ENCODE results near the gene CALN1.
"Not testable (repeated sequence)": the region's sequence is repeated elsewhere in the genome, so short reads cannot be mapped to it uniquely, and the experiment has no call there.

CALN1 gene

DNA sequence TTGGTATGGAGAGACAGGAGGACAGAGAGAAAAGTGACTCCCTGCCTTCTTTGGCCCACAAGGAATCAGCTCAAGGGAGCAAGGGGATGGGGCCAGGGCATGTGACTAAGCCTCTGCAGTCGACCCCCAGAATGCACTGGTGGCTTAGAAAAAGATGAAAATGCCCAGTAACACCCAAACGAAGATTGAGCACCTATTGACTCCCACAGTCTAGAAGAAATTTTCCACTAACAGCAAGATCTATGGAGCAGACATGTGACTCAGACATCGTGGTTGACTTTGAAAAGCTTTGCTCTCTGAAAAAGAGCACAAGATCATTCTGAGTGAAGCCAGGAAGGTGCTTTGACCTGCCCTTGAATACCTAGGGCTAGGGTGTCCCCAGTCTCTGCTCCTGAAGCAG, 586.0 kb downstream of the CALN1 start:
- H3K4me3 ChIP-seq (ENCODE audit: low read length in 2 of 2): no peak overlapping the region
- H3K4ac ChIP-seq (ENCODE audit: low read length): no peak overlapping the region
- no peak overlapping the region for H2BK12ac ChIP-seq (ENCODE audit: low read length)
- H2BK120ac ChIP-seq (ENCODE audit: low read depth, low read length): no peak overlapping the region
- H3K23ac ChIP-seq (ENCODE audit: low read depth, low read length, poor library complexity): no peak overlapping the region
- H2BK15ac ChIP-seq (ENCODE audit: low read length): no peak overlapping the region
- no peak overlapping the region for H4K91ac ChIP-seq (ENCODE audit: low read depth, low read length, poor library complexity)
- no peak overlapping the region for H3K9ac ChIP-seq (ENCODE audit: low read depth, low read length, poor library complexity)
- H3K79me1 ChIP-seq (ENCODE audit: low read depth, low read length): no peaks in the 10 kb centered on the region
- H3K18ac ChIP-seq (ENCODE audit: low read length): no peak overlapping the region
- H3K27me3 ChIP-seq (ENCODE audit: control insufficient read depth in 3 of 3, insufficient read depth in 3 of 3, low read depth in 1 of 3, low read length in 3 of 3): no peaks in the 10 kb centered on the region
- H3K27ac ChIP-seq (replicated peaks; ENCODE audit: low read length): no peak overlapping the region
- no peak overlapping the region for H2AFZ ChIP-seq (ENCODE audit: low read length)
- H3K4me2 ChIP-seq (ENCODE audit: insufficient read depth, low read length, poor library complexity, severe bottlenecking): no peak overlapping the region
- no CpG with 5 or more reads among the region's 3 CpGs for WGBS, 2 donors (ENCODE audit: extremely low coverage in 2 of 2, insufficient read length in 2 of 2, insufficient replicate concordance in 1 of 2)
- no peak overlapping the region for H2AK5ac ChIP-seq (ENCODE audit: low read depth, low read length)
- H4K8ac ChIP-seq (ENCODE audit: low read depth, low read length): no peak overlapping the region
- H3K14ac ChIP-seq (ENCODE audit: low read length): no peak overlapping the region
- no peaks in the 10 kb centered on the region for H3K36me3 ChIP-seq (replicated peaks in 1 of 2; ENCODE audit: control insufficient read depth in 2 of 2, insufficient read depth in 2 of 2, low read length in 2 of 2)
- no peak for DNase-seq (ENCODE audit: low spot score)
- H3K9me3 ChIP-seq (replicated peaks in 1 of 2; ENCODE audit: control insufficient read depth in 2 of 2, insufficient read depth in 1 of 2, low read depth in 1 of 2, low read length in 2 of 2): no peaks in the 10 kb centered on the region
- no peak overlapping the region for H2BK5ac ChIP-seq (ENCODE audit: low read length)
- H3K4me1 ChIP-seq (ENCODE audit: control insufficient read depth in 2 of 2, insufficient read depth in 1 of 2, low read depth in 1 of 2, low read length in 2 of 2): no peaks in the 10 kb centered on the region

DNA sequence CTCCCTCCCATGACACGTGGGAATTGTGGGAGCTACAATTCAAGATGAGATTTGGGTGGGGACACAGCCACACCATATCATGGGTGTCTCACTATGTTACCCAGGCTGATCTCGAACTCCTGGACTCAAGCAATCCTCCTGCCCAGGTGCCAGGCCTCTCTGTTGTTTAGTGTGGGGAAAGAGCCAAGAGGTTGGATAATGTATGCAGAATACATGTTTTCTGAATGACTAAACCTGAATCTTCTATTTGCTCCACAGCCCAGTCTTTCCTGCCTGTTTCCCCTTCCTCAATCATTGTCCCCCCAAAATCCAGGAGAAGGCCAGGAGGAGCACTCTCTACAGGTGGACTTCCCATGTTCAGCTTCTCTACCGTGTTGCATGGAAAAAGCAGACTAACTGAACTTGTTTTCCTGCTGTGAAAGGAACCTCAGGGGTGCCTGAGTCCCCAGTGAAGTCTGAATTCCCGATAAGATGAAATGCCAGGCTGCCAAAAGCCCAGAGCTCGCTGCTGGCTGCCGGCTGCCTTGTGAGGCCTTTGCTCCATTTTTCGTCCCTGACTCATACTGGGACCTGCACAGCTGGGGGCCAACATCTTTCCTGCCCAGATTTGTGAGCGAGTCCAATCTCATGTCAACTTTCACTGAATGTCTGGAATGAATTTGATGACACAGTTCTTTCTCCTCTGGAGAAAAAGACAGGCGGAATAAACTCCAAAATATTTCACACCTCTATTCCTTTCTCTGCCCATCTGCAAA, 588.0 kb downstream of the CALN1 start:
- Histone ChIP-seq H2BK12ac (ENCODE audit: low read length) (no peak overlapping the region), H3K79me1 (ENCODE audit: low read depth, low read length) (no peaks in the 10 kb centered on the region), H3K27me3 (ENCODE audit: control insufficient read depth in 3 of 3, insufficient read depth in 3 of 3, low read depth in 1 of 3, low read length in 3 of 3) (no peaks in the 10 kb centered on the region), H2BK5ac (ENCODE audit: low read length) (no peak overlapping the region), H3K4me1 (ENCODE audit: control insufficient read depth in 2 of 2, insufficient read depth in 1 of 2, low read depth in 1 of 2, low read length in 2 of 2) (no peaks in the 10 kb centered on the region), H2BK15ac (ENCODE audit: low read length) (no peak overlapping the region), H3K23ac (ENCODE audit: low read depth, low read length, poor library complexity) (no peak overlapping the region), H3K18ac (ENCODE audit: low read length) (no peak overlapping the region), H3K4me2 (ENCODE audit: insufficient read depth, low read length, poor library complexity, severe bottlenecking) (no peak overlapping the region), H3K36me3 (replicated peaks in 1 of 2; ENCODE audit: control insufficient read depth in 2 of 2, insufficient read depth in 2 of 2, low read length in 2 of 2) (no peaks in the 10 kb centered on the region), H3K14ac (ENCODE audit: low read length) (no peak overlapping the region), H3K9ac (ENCODE audit: low read depth, low read length, poor library complexity) (no peak overlapping the region), H2AFZ (ENCODE audit: low read length) (no peak overlapping the region), H3K4me3 (ENCODE audit: low read length in 2 of 2) (no peak overlapping the region), H3K4ac (ENCODE audit: low read length) (no peak overlapping the region), H4K8ac (ENCODE audit: low read depth, low read length) (no peak overlapping the region), H3K27ac (replicated peaks; ENCODE audit: low read length) (no peak overlapping the region), H2AK5ac (ENCODE audit: low read depth, low read length) (no peak overlapping the region), H2BK120ac (ENCODE audit: low read depth, low read length) (no peak overlapping the region), H4K91ac (ENCODE audit: low read depth, low read length, poor library complexity) (no peak overlapping the region), H3K9me3 (replicated peaks in 1 of 2; ENCODE audit: control insufficient read depth in 2 of 2, insufficient read depth in 1 of 2, low read depth in 1 of 2, low read length in 2 of 2) (peaks cover 0 to 2% of the 10 kb centered on the region in 2 donors)
- WGBS, 2 donors (ENCODE audit: extremely low coverage in 2 of 2, insufficient read length in 2 of 2, insufficient replicate concordance in 1 of 2): no CpG with 5 or more reads among the region's 9 CpGs
- no peak for DNase-seq (ENCODE audit: low spot score)

GRCh38 chr7:71822406-71822805, 589.7 kb downstream of the CALN1 start:
- H3K4ac ChIP-seq (ENCODE audit: low read length); H2BK15ac ChIP-seq (ENCODE audit: low read length); H3K4me1 ChIP-seq (ENCODE audit: control insufficient read depth in 2 of 2, insufficient read depth in 1 of 2, low read depth in 1 of 2, low read length in 2 of 2); H3K14ac ChIP-seq (ENCODE audit: low read length); DNase-seq (ENCODE audit: low spot score); H3K4me2 ChIP-seq (ENCODE audit: insufficient read depth, low read length, poor library complexity, severe bottlenecking); H3K79me1 ChIP-seq (ENCODE audit: low read depth, low read length); H4K8ac ChIP-seq (ENCODE audit: low read depth, low read length); H2BK120ac ChIP-seq (ENCODE audit: low read depth, low read length); H3K27me3 ChIP-seq (ENCODE audit: control insufficient read depth in 3 of 3, insufficient read depth in 3 of 3, low read depth in 1 of 3, low read length in 3 of 3); H3K9me3 ChIP-seq (replicated peaks in 1 of 2; ENCODE audit: control insufficient read depth in 2 of 2, insufficient read depth in 1 of 2, low read depth in 1 of 2, low read length in 2 of 2); H2AFZ ChIP-seq (ENCODE audit: low read length); H3K23ac ChIP-seq (ENCODE audit: low read depth, low read length, poor library complexity); H2AK5ac ChIP-seq (ENCODE audit: low read depth, low read length); H2BK5ac ChIP-seq (ENCODE audit: low read length); H2BK12ac ChIP-seq (ENCODE audit: low read length); H3K9ac ChIP-seq (ENCODE audit: low read depth, low read length, poor library complexity); H3K27ac ChIP-seq (replicated peaks; ENCODE audit: low read length); H3K36me3 ChIP-seq (replicated peaks in 1 of 2; ENCODE audit: control insufficient read depth in 2 of 2, insufficient read depth in 2 of 2, low read length in 2 of 2); H4K91ac ChIP-seq (ENCODE audit: low read depth, low read length, poor library complexity); H3K18ac ChIP-seq (ENCODE audit: low read length); H3K4me3 ChIP-seq (ENCODE audit: low read length in 2 of 2): not testable (repeated sequence)
- no CpG with 5 or more reads among the region's 8 CpGs for WGBS, 2 donors (ENCODE audit: extremely low coverage in 2 of 2, insufficient read length in 2 of 2, insufficient replicate concordance in 1 of 2)

DNA sequence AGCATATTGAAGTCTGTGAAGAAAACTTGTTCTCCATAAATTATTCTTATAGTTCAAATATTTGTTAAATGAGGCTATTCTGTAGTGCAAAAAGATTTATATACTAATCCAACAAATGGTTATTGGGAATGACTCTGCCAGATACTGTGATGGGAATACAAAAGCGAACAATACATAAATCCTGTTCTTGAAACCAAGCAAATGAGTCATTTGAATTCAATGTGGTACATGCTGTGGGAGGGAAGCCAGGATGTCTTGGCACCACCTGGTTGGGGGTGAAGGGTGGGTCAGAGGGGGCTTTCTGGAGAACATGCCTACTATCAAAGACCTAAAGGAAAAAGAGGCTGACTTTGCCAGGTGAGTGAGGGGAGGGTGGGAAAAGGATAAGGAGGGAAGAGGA, 594.2 kb downstream of the CALN1 start:
- Histone ChIP-seq H2BK120ac (ENCODE audit: low read depth, low read length) (no peak overlapping the region), H3K4me3 (ENCODE audit: low read length in 2 of 2) (no peak overlapping the region), H3K18ac (ENCODE audit: low read length) (no peak overlapping the region), H3K4ac (ENCODE audit: low read length) (no peak overlapping the region), H3K9me3 (replicated peaks in 1 of 2; ENCODE audit: control insufficient read depth in 2 of 2, insufficient read depth in 1 of 2, low read depth in 1 of 2, low read length in 2 of 2) (peaks cover 0 to 2% of the 10 kb centered on the region in 2 donors), H4K8ac (ENCODE audit: low read depth, low read length) (no peak overlapping the region), H3K27me3 (ENCODE audit: control insufficient read depth in 3 of 3, insufficient read depth in 3 of 3, low read depth in 1 of 3, low read length in 3 of 3) (no peaks in the 10 kb centered on the region), H4K91ac (ENCODE audit: low read depth, low read length, poor library complexity) (no peak overlapping the region), H2BK5ac (ENCODE audit: low read length) (no peak overlapping the region), H3K27ac (replicated peaks; ENCODE audit: low read length) (no peak overlapping the region), H3K36me3 (replicated peaks in 1 of 2; ENCODE audit: control insufficient read depth in 2 of 2, insufficient read depth in 2 of 2, low read length in 2 of 2) (no peaks in the 10 kb centered on the region), H2BK12ac (ENCODE audit: low read length) (no peak overlapping the region), H3K4me2 (ENCODE audit: insufficient read depth, low read length, poor library complexity, severe bottlenecking) (no peak overlapping the region), H3K79me1 (ENCODE audit: low read depth, low read length) (no peaks in the 10 kb centered on the region), H3K23ac (ENCODE audit: low read depth, low read length, poor library complexity) (no peak overlapping the region), H3K4me1 (ENCODE audit: control insufficient read depth in 2 of 2, insufficient read depth in 1 of 2, low read depth in 1 of 2, low read length in 2 of 2) (no peaks in the 10 kb centered on the region), H2AK5ac (ENCODE audit: low read depth, low read length) (no peak overlapping the region), H3K9ac (ENCODE audit: low read depth, low read length, poor library complexity) (no peak overlapping the region), H3K14ac (ENCODE audit: low read length) (no peak overlapping the region), H2AFZ (ENCODE audit: low read length) (no peak overlapping the region), H2BK15ac (ENCODE audit: low read length) (no peak overlapping the region)
- DNase-seq (ENCODE audit: low spot score): no peak
- WGBS, 2 donors (ENCODE audit: extremely low coverage in 2 of 2, insufficient read length in 2 of 2, insufficient replicate concordance in 1 of 2): no CpG with 5 or more reads among the region's 1 CpG
